NB4 (cell line): Measurements from ENCODE around the gene SVIL.
"Not testable (repeated sequence)": the region's sequence is repeated elsewhere in the genome, so short reads cannot be mapped to it uniquely, and the experiment has no call there.

Experiments
- DNase-seq: peaks from one replicate; pipeline ENCODE4 v3.0.0; 2010; ENCODE audit warnings: low read depth
- H3K4me3 ChIP-seq: one replicate; pipeline ENCODE4 v1.5.1; 2011; ENCODE audit warnings: mild to moderate bottlenecking, low read depth, low read length, moderate library complexity
- MYC ChIP-seq: IDR thresholded peaks from 2 replicates; pipeline ENCODE4 v1.6.1; 2011; ENCODE audit warnings: low read depth, low read length
- POLR2A ChIP-seq: IDR thresholded peaks from 2 replicates; pipeline ENCODE4 v1.6.1; 2011; ENCODE audit warnings: mild to moderate bottlenecking; ENCODE audit not compliant: insufficient read length; ENCODE audit errors: extremely low read depth
- TF ChIP-seq, protein P1 (sequence below): IDR thresholded peaks from one replicate; pipeline ENCODE4 v1.5.1; 2012; ENCODE audit warnings: low read depth, low read length
- TF ChIP-seq, protein P2 (sequence below): IDR thresholded peaks from 2 replicates; pipeline ENCODE4 v1.6.1; 2011; ENCODE audit warnings: low read depth, low read length

The SVIL gene

DNA sequence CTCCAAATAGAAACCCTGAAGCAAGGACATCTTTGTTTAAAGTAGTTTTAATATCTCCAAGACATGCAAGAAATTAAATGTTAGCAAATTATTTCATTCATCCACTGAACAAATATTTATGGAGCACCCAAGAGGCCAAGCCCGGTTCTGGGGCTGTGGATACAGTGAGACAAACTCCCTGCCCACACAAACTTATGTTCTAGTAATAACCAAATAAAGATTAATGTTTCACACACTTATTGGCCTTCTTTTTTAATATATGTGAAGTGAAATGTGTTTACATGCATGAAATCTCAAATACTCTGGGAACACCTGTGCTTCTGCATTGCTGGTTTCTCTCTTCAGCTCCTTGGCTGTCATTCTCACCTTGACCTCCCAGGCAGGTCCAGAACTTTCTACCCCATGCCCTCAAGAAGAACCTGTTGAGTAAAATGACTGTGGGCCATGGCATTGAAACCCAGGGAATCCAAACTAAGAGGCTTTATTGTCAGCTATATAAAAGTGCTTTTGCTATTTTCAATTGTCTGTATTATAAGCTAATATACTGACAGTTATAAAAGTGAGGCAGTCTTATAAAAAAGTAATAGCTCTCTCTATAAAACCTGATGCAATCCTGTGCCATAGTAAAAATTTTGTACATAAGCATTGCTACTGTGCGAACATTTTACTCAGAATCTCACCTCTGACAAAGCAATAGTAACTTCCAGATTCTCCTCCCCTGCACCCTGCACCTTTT, 43.7 kb downstream of the SVIL start:
- TF ChIP-seq, protein P1, sequence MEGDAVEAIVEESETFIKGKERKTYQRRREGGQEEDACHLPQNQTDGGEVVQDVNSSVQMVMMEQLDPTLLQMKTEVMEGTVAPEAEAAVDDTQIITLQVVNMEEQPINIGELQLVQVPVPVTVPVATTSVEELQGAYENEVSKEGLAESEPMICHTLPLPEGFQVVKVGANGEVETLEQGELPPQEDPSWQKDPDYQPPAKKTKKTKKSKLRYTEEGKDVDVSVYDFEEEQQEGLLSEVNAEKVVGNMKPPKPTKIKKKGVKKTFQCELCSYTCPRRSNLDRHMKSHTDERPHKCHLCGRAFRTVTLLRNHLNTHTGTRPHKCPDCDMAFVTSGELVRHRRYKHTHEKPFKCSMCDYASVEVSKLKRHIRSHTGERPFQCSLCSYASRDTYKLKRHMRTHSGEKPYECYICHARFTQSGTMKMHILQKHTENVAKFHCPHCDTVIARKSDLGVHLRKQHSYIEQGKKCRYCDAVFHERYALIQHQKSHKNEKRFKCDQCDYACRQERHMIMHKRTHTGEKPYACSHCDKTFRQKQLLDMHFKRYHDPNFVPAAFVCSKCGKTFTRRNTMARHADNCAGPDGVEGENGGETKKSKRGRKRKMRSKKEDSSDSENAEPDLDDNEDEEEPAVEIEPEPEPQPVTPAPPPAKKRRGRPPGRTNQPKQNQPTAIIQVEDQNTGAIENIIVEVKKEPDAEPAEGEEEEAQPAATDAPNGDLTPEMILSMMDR: no peak
- no peak for TF ChIP-seq POLR2A
- TF ChIP-seq, protein P2, sequence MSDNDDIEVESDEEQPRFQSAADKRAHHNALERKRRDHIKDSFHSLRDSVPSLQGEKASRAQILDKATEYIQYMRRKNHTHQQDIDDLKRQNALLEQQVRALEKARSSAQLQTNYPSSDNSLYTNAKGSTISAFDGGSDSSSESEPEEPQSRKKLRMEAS: no peak
- DNase-seq: no peak

DNA sequence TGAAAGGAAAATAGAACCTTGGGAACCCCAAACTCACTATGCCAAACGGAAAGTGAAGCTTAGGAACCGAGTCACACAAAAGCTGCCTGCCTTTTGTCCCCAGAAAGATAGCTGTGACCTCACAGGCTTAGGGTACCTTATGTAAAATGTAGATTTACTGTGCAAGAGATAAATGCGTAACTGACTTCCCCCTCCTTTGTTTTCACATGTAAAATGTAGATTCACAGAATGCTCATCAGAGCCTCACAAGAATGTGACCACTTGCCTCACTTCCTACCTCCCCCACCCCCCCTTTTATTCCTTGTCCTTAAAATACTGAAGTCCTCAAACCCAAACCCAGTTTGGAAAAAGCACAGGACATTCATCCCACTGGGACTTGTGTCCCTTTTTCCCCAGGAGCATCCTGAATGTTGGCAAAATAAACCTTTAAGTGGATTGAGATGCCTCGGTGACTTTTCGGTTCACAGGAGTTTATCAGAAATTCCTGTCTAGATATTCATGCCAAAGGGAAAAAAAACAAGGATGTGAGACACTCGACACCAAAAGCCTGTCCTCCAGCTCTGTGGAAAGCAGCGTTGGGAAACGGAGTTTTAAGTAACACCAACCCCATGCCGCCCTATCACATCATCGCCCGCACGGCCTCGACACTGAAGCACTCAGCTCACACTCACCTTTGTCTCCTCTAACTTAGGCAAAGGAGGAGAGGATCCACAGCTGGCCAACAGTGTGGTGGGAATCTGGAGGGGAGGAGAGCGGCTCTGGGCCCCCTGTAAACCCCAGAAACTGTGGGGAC, 45.9 kb downstream of the SVIL start:
- no peak for TF ChIP-seq POLR2A
- no peak for TF ChIP-seq MYC
- TF ChIP-seq, protein P1: no peak
- TF ChIP-seq, protein P2: no peak
- H3K4me3 ChIP-seq: no peak overlapping the region
- no peak for DNase-seq

More for the DNA sequence above, 43.7 kb downstream of the SVIL start:
- H3K4me3 ChIP-seq: no peak overlapping the region

DNA sequence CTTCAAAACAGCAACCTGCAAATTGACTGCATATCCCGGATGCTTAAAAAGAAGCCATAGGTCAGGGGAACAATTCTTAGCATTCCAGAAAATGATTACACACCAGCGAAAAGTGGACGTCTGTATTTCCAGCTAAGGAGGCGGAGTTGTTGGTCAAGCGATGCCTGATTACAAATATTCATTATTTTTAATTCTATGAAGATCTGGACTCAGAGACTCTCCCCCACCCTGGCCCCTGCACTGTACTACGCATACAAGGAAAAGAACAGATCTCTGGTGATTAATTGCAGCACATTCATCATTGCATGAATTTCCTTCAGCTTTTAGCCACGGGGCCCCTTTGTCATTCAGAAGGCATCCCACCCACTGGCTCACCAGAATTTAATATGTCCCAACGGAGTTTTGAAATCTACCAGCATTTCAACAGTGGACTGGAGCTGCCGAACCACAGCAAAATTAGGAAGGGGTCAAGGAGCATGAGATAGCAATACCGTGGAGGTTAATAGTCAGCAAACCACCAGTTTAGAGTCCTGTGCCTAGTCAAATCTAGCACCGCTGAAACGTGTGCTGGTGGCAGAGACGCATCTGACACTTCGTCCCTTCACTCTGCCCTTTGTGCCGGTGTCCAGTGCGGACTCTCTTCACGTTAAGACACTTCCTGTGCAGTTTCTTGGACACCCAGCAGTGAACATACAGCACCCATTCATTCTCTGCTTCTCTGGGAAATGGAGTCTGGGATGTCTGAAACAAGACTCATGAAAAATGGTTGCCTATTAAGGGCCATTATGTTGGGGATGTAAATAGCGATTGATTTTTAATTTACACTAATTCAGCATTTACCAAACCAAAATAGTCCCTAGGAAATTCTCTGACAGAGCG, 46.8 kb downstream of the SVIL start:
- H3K4me3 ChIP-seq, DNase-seq: not testable (repeated sequence)

DNA sequence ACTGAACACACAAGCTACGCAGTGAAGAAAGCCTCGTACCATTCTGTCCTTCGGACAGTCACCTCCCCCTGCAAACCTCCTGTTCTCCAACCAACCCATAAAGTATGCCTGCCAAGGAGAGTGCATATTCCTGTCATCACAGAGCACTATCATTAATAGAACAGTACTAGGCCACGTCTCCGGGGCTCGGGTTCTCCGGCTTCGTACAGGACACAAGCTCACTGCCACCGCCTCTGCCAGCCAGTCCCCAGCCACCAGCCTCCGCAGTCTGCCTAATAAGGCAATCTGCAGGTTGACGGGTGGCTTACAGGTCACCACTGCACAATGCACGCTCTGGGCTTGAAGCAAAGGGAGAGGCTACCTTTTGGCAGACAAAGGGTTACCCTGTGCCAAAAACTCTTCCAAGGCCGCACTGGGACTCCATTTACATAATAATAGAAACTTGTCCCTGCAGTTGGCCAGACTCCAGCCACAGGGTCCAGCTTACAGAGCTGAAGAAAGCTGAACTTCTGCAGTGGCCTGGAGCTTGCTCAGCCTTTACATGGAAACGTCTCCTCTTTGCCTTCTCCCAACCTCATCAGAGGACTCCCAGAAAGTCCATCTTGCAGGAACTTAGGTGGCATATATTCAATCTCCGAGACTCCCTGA, 47.5 kb downstream of the SVIL start:
- not testable (repeated sequence) for H3K4me3 ChIP-seq, DNase-seq

DNA sequence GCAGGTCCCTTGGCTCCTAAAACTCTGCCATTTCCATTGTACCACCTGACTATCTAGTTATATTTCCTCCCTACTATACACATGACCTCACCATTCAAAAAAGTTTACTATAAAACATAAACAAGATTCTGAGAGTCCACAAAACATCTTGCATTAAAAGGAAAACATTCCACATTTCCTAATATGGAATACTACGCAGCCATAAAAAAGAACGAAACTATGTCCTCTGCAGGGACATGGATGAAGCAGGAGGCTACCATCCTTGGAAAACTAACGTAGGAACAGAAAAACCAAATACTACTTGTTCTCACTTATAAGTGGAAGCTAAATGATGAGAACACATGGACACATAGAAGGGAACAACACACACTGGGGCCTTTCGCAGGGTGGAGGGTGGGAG, 48.3 kb downstream of the SVIL start:
- DNase-seq: no peak
- TF ChIP-seq, protein P2: no peak
- TF ChIP-seq, protein P1: no peak
- TF ChIP-seq POLR2A (no peak), MYC (no peak)
- no peak overlapping the region for H3K4me3 ChIP-seq

DNA sequence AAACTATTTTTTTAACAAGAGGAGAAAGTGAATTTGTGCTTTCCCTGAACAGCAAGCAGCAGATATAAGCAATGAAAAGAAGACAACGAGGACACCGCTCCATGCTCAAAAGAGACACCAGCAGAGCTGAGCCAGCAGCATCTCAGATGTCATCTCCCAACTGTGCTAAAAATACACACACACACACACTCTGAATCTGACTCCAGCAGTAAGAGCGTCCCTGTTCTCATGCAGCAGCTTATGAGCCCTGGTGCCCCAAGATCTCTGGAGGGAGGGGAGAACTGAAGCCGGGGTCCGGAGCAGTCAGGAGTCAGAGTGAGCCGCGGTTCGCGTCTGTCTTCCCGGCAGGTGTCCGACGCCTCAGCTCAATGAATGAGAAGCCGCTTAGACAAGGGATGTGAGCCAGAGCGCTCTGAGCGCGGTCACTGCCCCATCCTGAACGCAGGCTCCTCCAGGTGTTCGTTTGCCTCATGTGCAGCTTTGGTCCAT, 49.2 kb downstream of the SVIL start:
- no peak for TF ChIP-seq MYC
- no peak for TF ChIP-seq POLR2A
- TF ChIP-seq, protein P1: no peak
- TF ChIP-seq, protein P2: no peak
- no peak for DNase-seq
- no peak overlapping the region for H3K4me3 ChIP-seq
